GM21825 (cell line): Measurements from ENCODE around the gene XPO6.

ENCODE experiments used
- ATAC-seq: cut with Tn5 transposase; IDR thresholded peaks from one replicate; pipeline ENCODE4 v1.9.1; 2021; ENCODE audit warnings: mild to moderate bottlenecking, moderate library complexity; ENCODE audit not compliant: unreplicated experiment

Gene XPO6

DNA sequence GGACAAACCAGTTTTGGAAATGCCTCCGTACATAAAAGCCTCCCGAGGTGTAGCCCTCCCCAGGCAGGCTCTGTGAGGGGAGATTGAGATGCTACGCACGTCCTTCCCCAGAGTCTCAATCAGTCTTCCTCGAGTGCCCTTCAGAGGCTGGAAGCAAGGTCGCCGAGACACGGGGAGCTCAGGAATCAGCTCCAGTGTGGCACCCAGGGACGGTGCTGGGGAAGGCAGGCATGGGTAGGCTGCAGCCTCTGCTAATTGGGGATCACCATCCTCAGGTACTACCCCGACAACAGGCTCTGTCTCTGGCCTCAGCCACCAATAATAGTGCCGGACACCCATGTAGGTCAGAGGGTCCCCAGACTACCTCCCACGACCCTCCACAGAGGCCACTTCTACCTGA is 120.1 kb downstream of the XPO6 start:
- ATAC-seq, result no peak

DNA sequence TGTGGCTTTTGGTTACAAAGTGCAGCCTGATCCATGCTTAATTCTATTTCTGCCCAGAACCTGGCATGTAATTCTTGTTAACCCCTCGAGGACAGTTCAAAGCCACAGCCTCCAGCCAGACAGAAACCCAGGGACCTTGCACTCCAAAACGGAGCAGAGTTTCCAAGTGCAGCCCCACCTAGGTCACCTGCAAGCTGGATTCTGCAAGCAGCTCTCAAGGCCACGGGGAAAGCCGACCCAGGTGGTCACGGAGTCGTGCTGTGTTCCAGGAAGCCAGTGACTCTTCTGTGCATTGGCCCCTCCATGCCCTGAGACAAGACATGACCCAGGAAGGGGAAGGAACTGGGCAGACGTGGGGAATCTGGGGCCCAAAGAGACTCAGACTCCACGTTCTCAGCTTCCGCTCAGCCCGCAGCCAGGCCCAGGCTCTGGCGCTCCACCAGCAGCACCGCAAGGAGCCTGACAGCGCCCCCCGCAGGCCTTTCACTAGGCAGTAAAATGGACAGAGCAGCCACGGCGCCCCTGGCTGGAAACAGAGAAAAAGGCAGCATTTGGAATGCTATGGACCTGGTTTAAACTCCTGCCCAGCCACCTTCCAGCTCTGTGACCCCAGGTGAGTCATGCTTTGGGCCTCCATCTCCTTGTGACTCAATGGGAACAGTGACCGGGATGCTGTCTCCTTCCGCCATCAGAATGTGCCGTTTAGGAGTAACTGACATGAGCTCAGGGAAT is 121.0 kb downstream of the XPO6 start:
- no peak for ATAC-seq

DNA sequence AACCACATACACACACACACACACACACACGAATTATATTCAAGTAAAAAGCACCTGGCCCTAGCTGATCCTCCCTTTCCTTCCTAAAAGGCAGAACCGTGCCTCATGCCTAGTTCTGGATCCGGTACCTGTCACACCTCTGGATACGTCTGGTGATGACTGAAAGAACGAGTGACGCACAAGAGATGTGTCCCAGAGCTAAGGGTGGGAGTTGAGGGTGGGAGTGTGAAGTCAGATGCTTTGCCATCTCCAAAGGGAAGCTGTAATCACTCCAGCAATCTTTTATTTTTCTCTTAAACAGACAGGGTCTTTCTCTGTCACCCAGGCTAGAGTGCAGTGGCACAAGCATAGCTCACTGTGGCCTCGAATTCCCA is 121.8 kb downstream of the XPO6 start:
- ATAC-seq, result no peak

DNA sequence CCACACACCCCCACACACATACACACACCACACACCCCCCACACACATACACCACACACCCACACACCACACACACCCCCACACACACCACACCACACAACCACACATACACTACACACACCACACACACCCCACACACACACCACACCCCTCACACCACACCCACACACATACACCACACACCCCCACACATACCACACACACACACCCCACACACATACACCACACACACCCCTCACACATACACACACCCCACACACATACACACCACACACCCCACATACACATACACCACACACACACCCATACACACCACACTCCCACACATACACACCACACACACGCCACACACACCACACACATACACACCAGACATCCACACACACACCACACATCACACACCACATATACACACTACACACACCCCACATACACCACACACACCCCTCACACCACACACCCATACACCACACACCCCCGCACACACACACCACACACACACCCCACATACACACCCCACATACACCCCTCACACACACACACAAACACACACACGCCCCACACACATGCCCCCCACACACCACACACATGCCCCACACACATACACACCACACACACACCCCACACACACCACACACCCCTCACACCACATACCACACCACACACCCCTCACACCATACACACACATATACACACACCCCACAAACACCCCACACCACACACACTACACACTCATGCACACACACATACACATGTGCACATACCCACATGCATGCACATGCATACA is 122.4 kb downstream of the XPO6 start:
- no peak for ATAC-seq

DNA sequence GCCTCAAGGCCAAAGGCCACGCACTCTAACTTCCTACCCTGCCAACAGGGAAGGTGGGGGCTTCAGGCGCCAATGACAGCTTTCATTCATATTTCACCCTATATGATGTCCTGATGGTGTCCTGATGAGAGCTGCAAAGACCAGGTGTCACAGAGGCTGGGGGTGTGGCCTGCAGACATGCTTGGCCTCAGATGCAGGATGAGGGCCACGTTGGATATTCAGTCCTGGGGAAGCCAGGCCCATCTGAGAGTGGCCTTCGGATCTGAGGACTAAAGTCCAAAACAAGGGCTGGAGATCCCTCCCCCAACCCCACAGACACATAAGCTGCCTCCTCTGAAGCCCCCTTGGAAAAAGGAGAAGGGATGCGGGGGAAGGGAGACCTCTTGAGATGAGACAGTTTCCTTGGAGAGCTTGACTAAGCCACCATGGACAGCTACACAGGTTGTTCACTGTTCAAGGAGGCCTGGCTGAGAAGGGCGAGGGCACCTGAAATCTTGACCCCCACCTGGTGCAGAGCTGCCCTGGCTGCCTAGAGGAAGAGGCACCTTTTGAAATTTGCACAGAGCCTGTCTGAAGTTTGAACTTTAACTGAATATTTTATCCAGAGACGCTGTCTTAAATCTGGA is 124.0 kb downstream of the XPO6 start:
- no peak for ATAC-seq

DNA sequence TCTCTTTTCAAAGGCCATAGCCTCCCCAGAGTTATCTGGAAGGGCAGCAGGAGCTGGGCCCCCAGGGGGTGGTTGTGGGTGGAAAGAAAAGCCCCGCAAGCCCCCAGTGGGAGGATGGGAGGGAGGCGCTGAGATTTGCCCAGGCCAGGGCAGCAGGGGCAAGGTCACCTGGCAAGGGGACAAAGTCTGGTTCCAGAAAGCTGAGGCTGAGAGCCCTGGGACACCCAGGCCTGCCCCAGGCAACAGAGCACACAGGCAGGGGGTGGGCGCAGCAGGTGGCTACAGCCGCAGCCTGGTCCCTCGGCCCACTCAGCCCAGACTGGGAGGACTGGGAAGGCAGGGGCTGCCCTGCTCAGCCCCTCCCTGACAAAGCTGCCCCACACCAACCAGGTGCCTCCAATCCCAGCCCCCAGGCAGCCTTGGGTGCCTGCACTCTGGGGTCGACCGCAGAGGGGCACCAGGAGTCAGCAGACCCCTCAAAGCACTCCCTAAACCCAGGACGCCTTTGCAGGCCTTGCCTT is 124.6 kb downstream of the XPO6 start:
- ATAC-seq, result no peak

DNA sequence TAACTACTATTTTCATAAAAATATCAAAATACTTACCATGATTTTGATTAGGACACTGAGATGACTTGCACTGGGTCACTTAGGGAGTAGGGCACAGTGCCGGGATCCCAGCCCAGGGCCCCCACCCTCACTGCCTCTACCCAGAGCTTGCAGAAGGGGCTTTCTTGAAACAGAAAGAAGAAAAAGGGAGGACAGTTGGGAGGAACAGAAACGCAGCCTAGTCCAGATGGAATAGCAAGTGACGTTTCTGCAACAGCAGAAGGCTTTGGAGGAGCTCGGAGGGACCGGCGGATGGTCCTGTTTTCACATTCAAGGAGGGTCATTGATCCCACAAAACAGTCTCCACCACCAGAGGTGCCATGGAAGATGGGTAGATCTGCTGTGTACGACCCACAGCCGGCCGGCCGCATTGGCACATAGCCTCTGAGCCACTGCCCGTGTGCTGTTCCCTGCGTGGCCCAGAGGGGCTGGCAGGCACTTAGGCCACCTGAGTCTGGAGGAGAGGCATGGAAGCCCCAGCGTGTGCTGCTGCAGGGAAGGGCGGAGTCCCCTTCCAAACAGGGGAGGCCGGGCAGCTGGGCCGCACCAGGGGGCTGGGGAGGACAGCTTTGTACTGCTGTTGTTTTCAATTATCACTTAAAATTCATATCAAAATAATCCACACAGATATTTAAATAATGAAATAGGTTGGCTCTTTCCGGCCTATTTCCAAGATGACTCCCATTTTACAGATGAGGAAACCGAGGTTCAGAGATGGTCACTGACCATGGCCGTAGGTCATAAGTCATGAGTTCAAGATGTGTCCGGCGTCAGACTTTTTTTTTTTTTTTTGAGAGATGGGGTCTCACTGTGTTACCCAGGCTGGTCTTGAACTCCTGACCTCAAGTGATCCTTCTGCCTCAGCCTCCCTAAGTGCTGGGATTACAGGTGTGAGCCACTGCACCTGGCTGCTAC is 125.3 kb downstream of the XPO6 start:
- no peak for ATAC-seq

DNA sequence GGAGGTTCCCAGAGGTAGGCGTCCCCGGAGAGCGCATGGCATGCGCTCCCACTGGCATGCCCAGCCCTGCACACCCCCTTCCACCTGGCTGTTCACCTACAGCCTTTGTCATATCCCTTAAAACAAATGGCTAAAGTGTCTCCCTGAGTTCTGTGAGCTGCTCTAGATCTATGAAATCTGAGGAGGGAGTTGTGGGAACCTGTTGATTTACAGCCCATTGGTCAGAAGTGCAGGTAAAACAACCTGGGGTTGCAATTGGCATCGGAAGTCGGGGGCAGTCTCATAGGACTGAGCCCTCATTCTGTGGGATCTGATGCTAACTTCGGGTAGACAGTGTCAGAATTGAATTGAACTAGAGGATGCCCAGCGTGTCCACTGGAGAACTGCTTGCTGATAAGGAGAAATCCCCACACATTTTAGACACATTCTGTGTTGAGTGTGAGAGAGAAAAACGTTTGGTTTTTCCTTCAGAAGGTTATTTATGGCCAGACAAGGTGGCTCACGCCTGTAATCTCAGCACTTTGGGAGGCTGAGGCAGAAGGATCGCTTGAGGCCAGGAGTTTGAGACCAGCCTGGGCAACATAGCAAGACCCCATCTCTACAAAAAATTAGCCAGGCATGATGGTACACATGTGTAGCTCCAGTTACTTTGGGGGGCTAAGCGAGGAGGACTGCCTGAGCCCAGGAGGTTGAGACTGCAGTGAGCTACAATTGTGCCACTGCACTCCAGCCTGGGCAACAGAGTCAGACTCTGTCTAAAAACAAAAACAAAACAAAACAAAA is 126.2 kb downstream of the XPO6 start:
- ATAC-seq, result no peak

DNA sequence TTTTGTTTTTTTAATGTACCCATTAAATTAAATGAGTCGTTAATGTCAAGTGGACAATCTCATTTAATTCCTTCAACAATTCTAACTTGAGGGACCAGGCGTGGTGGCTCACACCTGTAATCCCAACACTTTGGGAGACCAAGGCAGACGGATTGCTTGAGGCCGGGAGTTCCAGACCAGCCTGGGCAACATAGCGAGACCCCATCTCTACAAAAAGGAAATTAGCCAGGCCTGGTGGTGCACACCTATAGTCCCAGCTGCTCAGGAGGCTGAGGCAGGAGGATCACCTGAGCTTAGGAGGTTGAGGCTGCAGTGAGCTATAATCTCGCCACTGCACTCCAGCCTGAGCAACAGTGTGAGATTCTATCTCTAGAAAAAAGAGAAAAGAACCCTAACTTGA is 127.6 kb downstream of the XPO6 start:
- ATAC-seq, result no peak

DNA sequence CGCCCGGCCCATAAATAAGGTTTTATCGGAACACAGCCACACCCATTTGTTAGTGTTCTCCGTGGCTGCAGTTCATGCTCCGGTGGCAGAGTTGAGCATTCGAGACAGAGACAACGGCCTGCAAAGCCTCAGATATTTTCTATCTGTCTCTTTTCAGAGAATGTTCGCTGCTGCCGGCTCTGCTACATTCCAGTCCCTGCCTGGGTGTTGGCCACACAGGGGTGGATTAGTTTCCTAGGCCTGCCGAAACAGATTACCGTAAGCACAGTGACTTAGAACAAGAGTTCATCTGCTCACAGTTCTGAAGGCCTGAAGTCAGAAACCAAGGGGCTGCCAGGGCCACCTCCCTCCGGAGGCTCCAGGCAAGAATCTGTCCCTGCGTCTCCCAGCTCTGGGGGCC is 129.1 kb downstream of the XPO6 start:
- ATAC-seq, result no peak

DNA sequence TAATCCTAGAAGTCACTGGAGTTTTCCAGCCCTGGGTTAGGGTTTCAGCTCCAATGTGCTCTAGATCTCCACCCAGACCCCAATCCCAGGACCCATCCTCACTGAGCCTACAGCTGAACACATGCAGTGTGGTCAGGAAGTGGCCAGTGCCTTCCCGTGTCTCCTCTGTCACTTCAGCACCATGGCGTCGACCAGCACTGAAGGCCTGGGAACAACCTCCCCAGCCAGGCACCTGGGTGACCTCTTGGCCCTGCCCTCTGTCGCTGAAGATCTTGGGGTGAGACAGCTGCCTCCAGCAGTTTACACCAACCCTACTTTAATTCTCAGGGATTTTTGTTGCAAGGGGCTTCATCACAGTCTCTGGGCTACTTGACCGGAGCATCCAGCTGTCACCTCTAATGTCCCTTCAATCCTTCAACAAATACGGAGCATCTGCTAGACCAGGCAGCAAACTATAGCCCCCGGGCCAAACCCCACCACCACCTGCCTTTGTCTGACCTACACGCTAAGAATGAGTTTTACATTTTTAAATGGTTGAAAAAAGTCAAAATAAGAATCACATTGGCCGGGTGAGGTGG is 130.3 kb downstream of the XPO6 start:
- ATAC-seq, result no peak

DNA sequence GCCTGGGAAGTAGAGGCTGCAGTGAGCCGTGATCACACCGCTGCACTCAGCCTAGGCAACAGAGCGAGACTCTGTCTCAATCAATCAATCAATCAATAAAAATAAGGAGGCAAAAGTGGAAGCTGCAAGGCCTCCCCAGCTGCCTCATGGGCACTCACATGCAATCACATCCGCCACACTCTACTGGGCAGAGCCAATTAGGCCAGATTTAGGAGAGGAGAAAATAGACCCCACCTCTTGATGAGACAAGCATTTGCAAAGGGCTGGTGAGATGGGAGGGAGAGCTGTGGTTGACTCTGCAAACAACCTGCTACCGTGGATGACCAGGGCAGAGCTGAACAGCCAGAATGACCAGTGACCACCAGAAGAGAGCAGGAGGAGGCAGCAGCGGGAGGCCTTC is 133.5 kb downstream of the XPO6 start:
- ATAC-seq, result no peak

DNA sequence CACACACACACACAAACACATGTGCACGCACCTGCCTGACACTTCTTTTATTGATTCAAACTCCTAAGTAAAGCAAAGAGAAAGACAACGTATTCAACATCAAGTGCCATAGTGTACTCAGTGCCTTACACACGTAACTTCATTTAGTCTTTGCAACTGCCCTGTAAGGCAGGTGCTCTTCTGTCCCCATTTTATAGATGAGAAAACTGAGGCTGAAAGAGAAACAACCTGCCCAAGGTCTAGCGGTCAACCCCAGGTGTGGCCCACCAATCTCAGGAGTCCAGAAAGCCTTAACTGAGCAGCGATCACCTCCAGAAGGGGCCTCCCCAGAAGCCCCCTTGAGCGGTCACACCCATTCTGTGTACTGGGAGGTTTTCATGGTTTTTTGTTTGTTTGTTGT is 137.9 kb downstream of the XPO6 start:
- ATAC-seq, result no peak

DNA sequence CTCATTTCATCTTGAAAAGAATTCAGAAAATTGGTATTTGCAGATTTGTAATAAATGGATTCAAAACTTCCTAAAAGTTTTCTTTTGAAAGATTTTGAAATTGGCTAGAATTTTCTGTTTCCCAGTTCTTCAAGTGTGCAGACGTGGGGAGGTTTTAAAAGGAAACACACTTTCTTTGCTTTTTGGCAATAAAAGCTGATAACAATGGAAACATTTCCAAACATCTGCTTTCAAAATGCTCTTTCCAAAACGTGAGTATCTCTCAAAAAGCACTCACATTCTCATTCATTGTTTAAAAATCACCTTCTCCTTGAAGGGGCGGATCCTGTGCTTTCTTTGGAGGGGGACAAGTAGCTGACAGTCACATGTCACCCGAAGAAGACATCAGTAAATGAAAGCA is 139.7 kb downstream of the XPO6 start:
- ATAC-seq, result no peak

DNA sequence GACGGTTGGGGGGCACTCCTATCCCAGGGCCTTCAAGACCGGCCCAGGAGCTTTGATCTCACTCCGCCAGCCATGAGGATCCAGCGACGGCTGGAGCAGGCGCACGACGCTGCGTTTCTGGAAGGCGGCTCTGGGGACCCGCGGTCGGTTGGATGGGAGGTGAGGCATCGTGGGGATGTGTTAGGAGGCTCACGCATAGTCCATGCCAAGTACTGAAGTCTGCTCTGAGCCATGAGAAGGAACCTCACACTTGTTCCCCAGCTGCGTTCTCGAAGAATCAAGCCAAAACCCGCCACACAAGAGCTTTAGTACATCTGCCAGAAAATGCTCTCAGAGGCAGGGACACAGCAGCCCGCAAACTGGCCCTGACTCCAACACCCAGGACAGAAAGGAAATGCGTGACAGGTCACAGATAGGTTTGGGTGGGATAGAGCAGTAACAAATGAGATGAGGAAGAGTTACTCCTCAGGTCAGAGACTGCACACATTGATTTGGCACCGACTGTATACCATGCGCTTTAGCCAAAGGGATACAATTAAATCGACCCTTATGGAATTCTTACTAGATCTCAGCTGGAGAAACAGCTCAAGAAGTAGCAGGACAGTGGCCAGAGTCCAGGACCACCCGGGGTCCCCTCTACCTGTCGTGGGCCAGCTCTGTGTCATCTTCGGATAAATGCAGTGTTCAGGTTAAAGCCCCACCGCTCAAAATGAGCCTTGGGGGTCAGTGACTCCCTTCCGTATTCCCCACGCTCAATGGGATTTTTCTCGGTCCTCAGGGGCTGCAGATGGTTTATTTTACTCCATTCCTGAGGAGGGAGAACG is 141.6 kb downstream of the XPO6 start:
- ATAC-seq, result no peak

DNA sequence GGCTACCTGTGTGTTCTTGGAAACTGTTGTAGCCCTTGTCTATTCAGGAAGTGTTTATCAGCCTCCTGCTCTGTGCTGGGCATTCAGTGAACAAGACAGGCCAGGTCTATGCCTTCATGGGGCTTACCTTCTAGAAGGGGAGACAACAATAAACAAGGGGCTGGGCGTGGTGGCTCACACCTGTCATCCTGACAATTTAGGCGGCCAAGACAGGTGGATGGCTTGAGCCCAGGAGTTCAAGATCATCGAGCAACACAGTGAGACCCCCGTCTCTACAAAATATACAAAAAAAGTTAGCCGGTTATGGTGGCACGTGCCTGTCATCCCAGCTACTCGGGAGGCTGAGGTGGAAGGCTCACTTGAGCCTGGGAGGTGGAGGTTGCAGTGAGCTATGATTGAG is 142.8 kb downstream of the XPO6 start:
- no peak for ATAC-seq

DNA sequence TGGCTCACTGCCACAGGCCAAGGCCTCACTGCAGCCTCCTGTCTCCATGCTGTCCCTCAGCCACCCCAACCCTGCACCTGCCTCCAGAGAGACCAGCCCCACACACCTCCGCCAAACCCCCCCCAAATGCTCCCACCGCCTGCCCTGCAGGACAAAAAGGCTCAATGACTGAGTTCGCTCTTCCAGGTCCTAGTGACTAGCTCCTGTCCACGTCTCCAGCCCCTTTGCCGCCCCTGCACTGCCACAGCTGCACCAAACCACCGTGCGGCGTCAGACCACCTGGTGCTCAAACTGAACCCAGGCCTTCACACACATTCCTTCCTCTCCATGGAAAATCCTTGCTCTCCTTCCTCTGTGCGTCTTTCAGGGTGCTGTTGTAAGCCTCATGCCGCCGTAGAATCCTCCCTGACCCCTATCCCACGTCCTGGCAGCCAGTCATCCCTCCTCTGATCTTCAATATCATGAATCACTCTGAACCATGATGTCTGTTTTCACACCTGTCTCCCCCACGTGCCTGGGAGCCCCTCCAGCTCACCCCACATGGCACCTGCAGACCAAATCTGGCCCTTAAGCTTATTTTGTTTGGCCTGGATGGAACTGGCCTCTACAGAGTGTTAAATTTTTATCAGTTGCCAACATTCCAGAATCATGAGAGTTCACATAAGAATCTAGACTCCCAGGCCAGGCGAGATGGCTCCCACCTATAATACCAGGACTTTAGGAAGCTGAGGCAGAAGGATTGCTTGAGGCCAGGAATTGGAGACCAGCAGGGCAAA is 144.0 kb downstream of the XPO6 start:
- no peak for ATAC-seq

DNA sequence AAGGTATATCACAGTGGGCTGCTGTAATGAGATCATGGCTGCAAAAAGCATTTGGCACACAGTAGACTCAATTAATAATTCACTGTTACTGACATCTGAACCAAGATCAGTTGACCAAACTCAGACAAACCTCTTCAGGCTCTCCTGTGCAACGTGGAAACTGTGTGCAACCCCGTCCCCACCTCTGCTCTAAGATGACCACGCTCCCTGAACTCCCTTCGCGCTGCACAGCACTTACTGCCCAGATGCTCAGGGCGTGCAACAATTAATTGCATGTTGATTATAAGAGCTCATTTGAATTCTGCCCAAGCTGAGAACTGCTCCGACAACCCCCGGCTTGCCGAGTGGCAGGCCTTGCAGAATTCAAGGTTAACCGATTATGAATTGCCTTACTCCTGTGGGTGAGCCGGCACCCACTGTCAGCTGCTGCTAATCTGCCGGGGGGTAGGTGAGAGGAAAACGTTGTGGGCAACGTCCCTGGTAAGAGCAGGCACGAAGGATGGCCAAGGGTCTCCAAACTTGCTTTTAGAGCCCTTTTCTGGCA is 147.0 kb downstream of the XPO6 start:
- ATAC-seq, result no peak
